ENCODE results near the gene PTCHD1.

Gene PTCHD1

DNA sequence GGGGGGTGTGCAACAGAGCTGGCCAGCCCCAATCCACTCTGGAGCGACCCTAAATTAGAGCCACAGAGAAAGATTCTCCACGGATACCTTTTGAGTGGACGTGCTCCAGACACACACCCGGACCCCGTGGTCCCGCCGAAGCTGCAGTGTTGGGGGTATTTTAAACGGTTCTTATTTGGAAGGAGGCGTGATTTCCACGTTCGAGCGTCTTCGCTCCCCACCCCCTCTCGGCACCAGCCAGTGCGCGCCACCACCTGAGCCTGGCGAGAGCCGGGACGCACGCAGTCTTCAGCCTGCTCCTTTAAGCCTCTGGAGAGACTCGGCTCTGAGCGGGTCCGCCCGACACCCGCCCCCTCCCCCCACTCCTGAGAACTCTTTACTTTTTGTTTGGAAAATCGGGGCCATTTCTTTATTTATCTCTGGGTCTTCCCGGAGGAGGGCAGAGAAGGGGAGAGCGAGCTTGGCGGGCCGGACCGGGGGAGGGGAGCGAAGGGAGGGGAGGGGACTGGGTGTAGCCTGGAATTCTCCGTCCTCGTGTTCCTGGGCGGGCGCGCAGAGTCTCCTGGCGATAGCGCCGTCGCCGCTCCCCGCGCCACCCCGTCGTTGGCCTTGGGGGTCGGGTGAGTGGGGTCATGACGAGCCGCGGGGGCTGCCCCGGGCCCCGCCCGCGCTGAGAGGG is 668 bp upstream of the PTCHD1 start:
- TF ChIP-seq, protein P1, sequence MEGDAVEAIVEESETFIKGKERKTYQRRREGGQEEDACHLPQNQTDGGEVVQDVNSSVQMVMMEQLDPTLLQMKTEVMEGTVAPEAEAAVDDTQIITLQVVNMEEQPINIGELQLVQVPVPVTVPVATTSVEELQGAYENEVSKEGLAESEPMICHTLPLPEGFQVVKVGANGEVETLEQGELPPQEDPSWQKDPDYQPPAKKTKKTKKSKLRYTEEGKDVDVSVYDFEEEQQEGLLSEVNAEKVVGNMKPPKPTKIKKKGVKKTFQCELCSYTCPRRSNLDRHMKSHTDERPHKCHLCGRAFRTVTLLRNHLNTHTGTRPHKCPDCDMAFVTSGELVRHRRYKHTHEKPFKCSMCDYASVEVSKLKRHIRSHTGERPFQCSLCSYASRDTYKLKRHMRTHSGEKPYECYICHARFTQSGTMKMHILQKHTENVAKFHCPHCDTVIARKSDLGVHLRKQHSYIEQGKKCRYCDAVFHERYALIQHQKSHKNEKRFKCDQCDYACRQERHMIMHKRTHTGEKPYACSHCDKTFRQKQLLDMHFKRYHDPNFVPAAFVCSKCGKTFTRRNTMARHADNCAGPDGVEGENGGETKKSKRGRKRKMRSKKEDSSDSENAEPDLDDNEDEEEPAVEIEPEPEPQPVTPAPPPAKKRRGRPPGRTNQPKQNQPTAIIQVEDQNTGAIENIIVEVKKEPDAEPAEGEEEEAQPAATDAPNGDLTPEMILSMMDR (IDR thresholded peaks at IDR 0.05; ENCODE audit: low read depth, low read length) = no peak
- DNase-seq (ENCODE audit: extremely low read depth, low read depth) = no peak

- TF ChIP-seq, protein P1 (IDR thresholded peaks at IDR 0.05; ENCODE audit: low read depth, low read length) = no peak
- no peak for DNase-seq (ENCODE audit: extremely low read depth, low read depth)
Observed at GRCh38 chrX:23334521-23334847, 165 bp upstream of the PTCHD1 start.

DNA sequence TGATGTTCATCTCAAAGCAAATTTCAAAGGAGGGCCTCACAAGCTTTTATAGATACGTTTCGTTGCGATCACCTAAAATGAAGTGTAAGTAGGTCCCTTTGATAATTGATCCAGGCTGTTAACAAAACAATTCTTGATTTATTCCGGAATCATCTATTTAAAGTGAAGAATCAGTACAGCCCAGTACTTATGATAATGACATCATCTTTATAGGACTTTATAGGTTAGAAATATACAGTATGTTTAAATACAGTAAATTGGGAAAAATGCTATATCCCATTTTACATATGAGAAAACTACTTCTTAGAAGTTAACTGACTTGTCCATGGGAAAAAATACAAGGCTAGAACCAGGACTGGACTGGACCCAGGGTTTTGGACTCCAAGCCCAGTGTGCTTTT is 3.7 kb downstream of the PTCHD1 start:
- TF ChIP-seq, protein P1 (IDR thresholded peaks at IDR 0.05; ENCODE audit: low read depth, low read length) = no peak
- DNase-seq (ENCODE audit: extremely low read depth, low read depth) = no peak

DNA sequence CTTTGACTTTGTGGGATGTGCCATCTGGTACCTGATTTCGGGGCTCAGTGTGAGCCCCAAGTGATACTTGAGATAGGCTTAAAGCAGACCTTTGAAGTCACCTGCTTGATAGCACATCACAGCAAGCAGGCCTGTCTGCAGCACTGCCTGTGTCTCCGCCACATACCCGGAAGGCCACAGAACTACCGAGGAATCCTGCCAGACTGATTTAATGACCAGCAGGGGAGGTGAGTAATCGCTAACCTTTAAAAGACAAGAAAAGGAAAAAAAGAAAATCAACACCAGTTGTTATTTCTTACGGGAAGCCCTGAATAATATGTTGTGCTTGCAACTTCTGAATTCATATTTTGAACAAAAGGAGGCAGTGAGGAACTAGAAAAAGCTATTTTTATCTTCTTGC is 6.8 kb downstream of the PTCHD1 start:
- DNase-seq (ENCODE audit: extremely low read depth, low read depth) = no peak
- TF ChIP-seq, protein P1 (IDR thresholded peaks at IDR 0.05; ENCODE audit: low read depth, low read length) = no peak

DNA sequence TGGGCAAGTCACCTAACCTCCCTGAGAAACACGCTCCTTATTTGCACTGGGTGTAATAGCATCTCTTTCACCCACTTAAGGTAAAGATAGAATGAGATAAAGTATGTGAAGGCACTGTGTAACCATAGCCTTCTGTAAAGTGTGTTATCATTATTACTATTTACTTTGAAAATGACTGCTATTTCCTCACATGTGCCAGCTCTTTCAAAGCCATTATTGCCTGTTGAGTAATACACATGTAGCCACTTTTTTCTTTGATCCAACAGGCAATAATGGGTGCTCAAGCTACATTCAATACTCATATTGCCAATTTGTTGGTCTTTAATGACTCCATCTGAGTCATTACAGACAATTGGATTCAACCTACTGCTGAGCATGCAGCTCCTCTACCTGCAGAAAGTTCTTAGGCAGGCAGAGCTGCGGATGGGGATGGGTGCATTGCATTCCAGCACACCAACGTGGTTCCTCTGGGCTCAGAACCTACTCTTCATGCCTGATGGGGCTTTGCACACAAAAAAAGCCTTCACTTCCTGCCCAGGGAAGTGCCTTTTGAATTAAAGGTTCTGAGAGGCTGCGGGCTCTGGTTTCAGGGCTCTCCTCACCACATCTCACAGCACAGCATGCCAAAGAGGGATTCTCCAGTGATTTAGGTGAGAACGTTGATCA is 9.7 kb downstream of the PTCHD1 start:
- TF ChIP-seq, protein P1 (IDR thresholded peaks at IDR 0.05; ENCODE audit: low read depth, low read length) = no peak
- DNase-seq (ENCODE audit: extremely low read depth, low read depth) = no peak

- TF ChIP-seq, protein P1 (IDR thresholded peaks at IDR 0.05; ENCODE audit: low read depth, low read length) = no peak
- no peak for DNase-seq (ENCODE audit: extremely low read depth, low read depth)
Observed at GRCh38 chrX:23344904-23345271, 10.2 kb downstream of the PTCHD1 start.

GRCh38 chrX:23356189-23356588 is 21.5 kb downstream of the PTCHD1 start:
- TF ChIP-seq, protein P1 (IDR thresholded peaks at IDR 0.05; ENCODE audit: low read depth, low read length) = no peak
- no peak for DNase-seq (ENCODE audit: extremely low read depth, low read depth)

Data from AG09319 (cell line).